ENCODE measurements around the gene TAF5L.
"Not testable (repeated sequence)": the region's sequence is repeated elsewhere in the genome, so short reads cannot be mapped to it uniquely, and the experiment has no call there.

Gene TAF5L

DNA sequence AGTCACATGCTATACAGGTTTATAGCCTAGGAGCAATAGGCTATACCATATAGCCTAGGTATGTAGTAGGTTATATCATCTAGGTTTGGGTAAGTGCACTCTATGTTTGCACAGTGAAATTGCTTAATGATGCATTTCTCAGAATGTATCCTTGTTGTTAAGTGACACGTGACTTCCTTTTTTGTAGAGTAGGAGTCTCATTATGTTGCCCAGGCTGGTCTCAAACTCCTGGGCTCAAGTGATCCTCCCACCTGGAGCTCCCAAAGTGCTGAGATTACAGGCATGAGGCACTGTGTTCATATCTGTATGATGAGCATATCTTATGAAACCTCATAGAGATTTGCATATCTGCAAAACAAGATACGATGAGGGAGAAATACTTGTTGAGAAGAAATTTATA, 53.6 kb downstream of the TAF5L start:
- DNase-seq (ENCODE audit: low read depth in 4 of 4, low spot score in 1 of 4), result no peak

DNA sequence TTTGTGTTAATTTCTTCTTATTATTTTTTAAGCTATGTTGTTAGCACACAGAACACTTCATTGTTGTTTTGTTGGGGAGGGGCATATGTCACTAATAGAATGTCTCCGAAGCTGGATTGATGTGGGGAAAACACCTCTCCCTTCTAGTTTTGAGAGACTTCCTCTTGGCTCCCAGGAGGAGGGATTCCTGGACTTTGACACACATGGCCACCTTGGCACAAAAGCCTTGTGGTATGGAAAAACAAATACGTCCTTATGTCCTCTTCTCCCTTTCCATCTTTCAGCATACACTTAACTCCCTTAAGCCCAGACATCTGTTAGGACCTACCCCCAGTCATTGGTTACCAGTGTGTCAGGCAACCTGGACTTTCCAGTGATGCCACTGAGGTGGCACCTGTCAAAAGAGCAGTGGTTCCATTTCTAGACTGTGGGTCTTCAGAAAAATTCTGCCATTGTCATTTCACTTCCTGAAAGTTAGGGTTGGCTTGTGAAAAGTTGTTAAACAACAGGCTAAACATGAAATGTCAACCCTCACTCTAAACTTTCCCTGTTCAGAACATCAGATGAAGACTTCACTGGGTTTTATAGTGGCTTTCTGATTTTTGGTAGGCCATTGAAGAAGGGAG, 54.9 kb downstream of the TAF5L start:
- no peak for DNase-seq (ENCODE audit: low read depth in 4 of 4, low spot score in 1 of 4)

DNA sequence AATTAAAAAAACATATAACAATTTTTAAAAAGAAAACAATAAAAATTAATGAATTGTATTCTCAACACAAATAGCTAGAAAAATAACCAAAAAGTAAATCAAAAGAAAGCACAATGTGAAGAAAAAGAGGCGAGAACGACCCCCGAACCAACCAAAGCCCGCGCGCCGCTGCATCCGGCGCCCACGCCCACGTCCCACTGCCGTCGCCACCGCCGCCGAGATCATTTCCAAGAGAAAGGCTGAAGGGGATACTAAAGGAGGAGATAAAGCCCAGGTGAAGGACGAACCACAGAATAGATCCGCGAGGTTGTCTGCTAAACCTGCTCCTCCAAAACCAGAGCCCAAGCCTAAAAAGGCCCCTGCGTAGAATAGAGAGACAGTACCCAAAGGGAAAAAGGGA, 55.6 kb downstream of the TAF5L start:
- no peak for DNase-seq (ENCODE audit: low read depth in 4 of 4, low spot score in 1 of 4)

DNA sequence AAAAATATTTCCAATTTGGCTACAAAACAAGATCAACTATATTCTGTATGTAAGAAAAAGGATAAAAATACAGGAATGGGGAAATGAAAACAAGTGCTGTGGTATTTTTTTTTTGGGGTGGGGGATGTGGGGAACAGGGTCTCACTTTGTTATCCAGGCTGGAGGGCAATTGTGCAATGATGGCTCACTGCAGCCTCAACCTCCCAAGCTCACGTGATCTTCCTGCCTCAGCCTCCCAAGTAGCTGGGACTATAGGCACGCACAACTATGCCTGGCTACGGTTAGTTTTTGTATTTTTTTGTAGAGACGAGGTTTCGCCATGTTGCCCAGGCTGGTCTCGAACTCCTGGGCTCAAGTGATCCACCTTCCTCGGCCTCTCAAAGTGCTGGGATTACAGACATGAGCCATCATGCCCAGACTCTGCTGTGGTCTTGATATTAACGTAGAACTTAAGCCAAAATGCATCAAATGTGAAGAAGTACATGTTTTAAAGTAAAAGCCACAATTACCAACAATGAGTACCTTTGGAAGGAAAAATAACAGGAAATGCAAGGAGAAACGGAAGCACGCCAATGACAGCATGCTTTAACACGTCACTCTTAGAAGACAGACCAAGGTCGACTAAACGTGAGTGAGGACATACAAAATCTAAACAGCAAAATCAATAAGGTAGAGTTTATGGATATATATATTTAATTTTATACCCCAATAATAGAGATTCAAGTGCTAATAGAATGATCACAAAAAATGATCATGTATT, 58.6 kb downstream of the TAF5L start:
- DNase-seq (ENCODE audit: low read depth in 4 of 4, low spot score in 1 of 4), result no peak

DNA sequence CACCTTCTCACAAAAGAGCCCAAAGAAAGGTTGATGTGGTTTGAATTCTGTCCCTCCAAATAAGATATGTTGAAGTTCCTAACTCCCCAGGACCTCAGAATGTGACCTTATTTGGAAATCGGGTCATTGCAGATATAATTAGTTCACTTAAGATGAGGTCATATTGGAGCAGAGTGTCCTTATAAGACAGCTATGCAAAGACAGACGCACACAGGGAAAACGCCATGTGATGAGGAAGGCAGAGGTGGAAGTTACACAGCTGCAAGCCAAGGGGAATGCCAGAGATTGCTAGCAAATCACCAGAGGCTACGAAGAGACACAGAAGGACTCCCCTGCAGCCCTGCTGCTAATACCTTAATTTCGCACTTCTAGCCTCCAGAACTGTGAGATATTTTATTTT, 62.2 kb downstream of the TAF5L start:
- no peak for DNase-seq (ENCODE audit: low read depth in 4 of 4, low spot score in 1 of 4)

DNA sequence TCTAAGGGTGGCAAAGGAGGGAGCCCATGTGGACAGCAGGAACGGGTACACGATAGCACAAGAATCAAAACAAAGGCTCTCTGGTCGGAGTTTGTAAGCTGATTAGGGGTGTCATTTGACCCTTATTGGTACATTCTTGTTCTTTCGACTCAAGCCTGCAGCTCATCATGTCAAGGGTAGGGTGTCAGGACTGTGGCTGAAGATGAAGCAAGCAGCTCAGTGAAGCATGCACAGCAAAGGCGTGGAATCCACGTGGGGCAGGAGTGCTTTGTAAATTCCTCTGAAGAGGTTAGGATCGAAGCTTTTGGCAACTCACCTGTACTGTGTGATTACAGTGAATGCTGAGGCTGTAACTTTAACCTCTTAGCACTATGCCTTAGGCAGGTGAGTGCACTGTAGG, 62.7 kb downstream of the TAF5L start:
- DNase-seq (ENCODE audit: low read depth in 4 of 4, low spot score in 1 of 4), result no peak

DNA sequence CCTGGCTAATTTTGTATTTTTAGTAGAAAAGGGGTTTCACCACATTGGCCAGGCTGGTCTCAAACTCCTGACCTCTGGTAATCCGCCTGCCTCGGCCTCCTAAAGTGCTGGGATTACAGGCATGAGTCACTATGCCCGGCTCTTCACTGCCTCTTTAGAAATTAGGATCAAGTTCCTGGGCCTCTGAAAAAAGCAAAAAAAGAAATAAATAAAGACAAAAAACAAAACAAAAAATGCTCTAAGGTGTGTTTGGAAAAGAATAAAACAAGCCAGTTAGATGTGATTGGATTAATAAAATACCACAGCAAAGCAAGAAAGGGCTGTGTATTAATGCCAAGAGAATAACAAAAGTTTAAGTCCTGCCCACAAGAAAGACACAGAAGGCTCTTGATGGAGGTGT, 63.2 kb downstream of the TAF5L start:
- no peak for DNase-seq (ENCODE audit: low read depth in 4 of 4, low spot score in 1 of 4)

DNA sequence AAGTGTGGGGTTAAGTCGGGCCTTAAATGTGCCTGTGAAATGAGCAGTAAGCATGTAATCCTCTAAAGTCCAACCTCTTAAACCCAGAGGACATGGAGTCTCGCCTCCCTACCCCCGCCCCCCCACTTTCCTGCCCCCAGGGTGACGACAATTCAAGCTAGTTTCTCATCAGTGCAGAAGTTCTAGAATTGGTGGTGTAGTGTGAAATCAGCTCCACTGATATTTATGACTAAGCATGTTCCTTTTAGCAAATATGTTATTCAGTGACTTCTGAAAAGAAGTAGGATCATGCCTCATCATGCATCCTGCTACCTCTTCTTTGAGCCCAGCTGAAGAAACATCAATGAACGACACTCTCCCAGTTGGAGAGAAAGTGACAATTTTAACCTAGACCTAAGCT, 64.8 kb downstream of the TAF5L start:
- no peak for DNase-seq (ENCODE audit: low read depth in 4 of 4, low spot score in 1 of 4)

DNA sequence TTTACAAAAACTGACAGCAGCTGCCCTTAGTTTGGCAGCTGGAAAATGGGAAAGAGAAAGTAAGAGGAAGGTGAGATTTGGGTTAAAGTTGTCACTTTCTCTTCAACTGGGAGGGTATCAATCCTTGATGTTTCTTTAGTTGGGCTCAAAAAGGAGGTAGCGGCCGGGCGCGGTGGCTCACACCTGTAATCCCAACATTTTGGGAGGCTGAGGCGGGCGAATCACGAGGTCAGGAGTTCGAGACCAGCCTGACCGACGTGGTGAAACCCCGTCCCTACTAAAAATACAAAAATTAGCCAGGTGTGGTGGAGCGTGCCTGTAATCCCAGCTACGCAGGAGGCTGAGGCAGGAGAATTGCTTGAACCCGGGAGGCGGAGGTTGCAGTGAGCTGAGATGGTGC, 65.8 kb downstream of the TAF5L start:
- DNase-seq (ENCODE audit: low read depth in 4 of 4, low spot score in 1 of 4), result not testable (repeated sequence)

DNA sequence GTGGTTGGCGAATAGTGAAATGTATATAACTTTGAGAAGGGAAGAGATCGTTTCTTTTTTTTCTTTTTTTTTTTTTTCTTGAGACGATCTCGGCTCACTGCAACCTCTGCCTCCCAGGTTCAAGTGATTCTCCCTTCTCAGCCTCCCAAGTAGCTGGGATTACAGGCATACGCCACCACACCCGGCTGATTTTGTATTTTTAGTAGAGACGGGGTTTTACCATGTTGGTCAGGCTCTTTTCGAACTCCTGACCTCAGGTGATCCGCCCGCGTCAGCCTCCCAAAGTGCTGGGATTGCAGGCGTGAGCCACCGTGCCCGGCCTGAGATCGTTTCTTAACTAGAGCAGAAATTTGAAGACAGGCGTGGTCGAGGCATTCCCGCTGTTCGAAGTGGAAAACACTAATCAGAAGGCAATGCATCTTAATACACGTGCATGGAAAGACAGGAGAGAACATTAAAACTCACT, 66.6 kb downstream of the TAF5L start:
- not testable (repeated sequence) for DNase-seq (ENCODE audit: low read depth in 4 of 4, low spot score in 1 of 4)

DNA sequence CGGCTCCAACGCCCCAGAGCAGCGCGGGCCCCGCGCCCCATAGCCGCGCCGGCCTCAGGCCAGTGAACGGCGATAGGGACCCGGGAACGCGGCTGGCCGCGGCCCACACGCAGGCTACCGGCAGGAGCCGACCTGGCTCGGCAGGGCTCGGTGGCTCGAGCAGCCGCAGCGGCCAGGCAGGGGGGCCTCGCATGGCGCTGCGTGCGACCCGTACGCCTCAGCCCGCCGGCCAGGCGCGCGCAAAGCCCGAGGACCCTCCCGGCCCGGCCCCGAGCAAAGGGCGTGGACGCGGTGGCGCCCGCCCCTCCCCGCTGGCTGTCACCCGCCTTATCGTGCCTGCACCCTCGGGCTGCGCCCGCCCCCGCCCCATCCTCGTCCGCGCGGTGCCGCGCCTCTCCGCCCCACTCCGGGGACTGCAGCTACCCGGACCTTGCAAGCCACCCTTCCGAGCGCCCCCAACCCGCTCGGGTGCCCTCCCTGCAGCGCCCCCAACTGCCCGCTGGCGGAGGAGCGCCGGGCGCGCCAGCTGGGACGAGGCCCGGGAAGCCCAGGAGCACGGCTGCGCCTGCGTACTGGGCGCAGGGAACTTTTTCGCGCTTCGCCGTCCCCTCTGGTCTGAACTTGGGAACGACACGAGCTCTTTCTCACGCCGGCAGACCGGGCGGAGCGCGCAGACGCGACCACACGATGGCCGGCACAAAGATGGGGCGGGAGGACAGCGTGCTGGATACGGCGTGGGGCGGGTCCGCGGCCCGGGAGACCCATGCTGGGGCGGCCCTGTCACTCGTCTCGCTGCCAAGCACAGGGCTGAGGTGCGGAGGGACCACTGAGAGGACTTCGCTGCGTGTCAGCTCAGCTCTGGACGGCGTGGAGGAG, 67.2 kb downstream of the TAF5L start, which contains the start of gene ABCB10:
TSS of gene ABCB10 (minus strand) at position 248 of the 876 bp plus-strand sequence. CDS start at position 193, 55 bp downstream.
- peak; percentile 63 to 84 (median 78) for DNase-seq (ENCODE audit: low read depth in 4 of 4, low spot score in 1 of 4)

DNA sequence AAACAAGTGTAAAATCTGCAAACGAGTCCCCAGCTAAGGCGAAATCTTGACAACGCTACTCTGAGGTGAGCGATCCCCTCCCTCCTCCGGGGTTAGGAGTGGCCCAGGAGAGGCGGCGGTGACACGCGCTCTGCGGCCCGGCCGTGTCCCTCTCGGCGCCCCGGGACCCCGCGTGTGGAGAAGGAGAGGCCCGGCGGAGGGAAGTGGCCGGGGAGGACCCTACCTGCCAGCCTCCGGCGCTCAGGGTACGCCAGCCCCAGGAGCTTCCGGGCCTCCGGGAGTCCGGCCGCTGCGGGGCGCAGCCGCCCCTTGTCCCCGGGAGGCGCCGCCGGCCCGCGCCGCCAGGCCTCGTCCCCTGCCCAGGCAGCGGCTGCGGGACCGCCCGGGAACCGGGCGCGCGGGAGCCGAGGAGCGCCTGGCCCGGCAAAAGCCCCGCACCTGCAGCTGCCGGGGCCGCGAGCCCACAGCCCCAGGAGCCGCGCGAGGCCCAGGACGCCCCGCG, 68.0 kb downstream of the TAF5L start:
- DNase-seq (ENCODE audit: low read depth in 4 of 4, low spot score in 1 of 4), result peak in 2 of 4 experiments; percentile 13 to 21

DNA sequence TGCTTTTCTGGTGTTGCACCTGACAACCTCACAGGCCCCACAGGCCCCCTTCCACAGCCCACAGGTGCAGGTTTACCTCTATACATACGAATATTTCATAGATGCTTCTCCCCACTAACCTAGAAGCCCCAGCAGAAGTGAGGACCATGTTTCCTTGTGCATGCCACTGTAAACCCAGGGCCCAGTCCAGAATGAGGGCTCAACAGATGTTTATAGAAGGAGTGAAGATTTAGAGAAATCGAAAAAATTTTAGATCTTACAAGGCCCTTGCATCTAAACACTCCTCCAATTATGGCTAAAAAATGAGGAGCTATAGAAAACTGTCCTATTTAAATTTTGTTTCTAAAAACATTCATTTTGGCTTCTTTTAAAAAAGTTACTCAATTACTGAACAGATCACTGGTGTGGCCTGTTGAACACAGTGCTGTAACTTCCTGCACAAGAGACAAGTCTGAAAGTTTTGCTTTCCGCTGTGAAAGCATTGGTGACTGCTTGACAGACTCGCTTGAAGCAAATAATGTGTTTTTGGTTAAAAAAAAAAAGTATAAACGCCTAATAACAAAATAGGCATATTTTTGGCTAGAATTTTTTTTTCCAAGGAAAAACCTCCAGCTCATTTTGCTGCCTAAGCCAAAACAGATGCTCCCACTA, 68.6 kb downstream of the TAF5L start:
- DNase-seq (ENCODE audit: low read depth in 4 of 4, low spot score in 1 of 4), result no peak

DNA sequence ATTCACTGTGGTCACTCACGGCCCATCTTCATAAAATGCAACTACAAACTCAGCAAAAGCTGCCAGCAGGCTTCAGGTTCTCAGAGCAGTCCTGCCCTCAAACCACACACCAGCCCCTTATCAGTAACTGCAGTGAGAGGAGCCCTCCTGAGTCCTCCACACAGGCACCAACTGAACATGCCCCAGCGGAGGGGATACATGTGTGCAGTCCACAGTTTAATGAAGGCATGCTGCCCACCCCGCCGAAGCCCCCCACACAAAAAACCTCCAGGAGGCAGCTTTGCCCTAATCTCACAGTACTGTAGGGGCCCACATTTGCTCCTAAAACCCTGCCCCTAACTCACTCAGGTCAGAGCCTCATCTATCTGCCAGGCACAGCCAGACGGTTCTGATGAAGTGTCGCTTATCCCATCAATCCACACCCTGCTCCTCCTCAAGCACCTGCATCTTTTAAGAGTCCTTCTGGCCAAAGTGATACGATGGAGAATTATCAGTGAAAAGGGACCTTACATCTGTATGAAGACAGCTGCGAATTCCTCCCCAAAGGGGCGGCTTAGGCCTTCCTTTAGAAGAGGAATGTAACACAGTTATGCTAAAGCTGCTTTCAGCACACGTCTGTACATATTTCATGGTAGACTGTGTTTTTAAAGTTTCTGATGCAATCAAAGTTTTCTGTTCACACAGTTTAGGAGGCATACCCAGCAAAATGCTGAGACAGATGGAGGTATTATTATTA, 70.9 kb downstream of the TAF5L start:
- no peak for DNase-seq (ENCODE audit: low read depth in 4 of 4, low spot score in 1 of 4)

DNA sequence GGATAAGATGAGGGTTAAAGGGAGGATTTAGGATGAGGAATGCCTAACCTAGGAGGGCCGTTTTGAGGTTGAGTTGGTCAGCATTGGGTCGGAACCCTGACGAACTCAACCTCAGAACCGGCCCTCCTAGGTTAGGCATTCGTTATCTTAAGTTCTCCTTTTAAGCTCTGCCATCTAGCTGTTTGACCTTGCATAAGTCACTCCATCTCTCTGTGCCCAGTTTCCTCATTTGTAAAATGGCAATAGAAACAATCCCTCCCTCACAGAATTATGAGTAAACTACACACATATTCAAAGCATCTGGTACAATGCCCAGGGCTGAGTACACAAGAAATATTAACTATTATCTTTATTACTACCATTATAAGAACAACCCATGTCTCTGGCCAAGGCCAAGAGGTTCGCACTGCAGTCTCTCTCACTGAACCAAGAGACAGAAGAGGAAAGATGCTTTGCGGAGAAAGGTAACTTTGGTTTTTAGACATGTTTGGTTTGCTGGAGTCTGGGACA, 72.2 kb downstream of the TAF5L start:
- no peak for DNase-seq (ENCODE audit: low read depth in 4 of 4, low spot score in 1 of 4)

DNA sequence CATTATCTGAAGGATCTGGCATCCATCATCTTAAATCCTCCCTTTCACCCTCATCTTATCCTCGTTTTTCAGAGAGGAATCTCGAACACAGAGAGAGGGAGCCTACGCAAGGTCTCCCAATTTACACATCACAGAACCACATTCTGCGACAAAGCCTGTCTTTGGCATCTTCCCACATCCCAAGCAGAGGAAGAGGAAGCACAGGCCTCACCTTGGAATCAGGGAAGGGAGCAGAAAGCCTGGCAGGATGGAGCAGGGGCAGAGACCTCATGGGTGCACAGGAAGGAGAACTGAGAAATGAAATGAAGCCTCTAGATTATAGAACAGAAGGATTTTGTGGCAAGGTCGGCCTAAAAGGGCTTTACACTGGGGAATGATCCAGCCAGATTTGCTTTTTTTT, 73.2 kb downstream of the TAF5L start:
- no peak for DNase-seq (ENCODE audit: low read depth in 4 of 4, low spot score in 1 of 4)

DNA sequence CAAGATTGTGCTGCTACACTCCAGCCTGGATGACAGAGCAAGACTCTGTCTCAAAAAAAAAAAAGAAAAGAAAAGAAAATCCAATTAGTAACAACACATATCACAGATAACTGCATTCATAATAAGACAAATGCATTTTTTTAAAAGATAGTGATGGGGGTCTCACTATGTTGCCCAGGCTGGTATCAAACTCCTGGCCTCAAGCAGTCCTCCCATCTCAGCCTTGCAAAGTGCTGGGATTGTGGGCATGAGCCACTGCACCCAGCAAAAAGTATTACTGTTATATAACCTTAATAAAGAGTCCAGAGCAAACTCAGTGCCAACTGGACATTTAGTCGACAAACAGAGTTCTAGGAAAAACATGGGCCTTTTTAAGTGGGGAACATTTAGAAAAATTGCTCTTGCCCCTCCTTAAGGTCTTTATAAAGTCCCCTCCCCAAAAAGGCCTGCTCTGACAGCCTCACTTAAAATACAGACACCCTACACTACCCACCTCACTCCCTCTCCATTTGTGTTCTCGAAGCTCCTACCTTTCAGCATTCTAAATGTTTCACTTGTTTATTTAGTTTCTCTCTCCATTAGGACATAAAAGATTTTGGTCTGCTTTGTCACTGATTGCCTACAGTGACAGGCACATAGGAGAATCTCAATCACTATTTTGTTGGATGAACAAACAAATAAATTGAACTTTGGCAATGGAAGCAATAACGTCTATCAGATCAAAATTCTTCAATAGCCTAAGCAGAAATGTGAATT, 74.9 kb downstream of the TAF5L start:
- no peak for DNase-seq (ENCODE audit: low read depth in 4 of 4, low spot score in 1 of 4)

DNA sequence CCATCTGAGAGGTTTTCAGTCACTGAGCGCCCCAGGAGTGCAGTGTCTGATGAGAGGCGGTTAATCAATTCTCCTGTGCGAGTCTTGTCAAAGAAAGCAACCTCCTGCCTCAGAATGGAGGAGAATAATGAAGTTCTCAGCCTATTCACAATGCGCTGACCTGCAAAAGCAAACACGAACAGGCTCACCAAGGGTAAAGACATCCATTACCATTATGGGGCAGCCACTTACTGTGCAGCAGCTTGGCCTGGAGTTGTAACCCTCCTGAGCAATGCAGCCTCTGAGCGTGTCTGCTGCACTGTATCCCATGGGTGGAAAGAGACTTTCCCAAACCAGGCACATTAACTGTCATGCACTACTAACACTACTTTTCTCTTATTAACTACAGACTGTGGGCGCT, 78.4 kb downstream of the TAF5L start:
- DNase-seq (ENCODE audit: low read depth in 4 of 4, low spot score in 1 of 4), result no peak

DNA sequence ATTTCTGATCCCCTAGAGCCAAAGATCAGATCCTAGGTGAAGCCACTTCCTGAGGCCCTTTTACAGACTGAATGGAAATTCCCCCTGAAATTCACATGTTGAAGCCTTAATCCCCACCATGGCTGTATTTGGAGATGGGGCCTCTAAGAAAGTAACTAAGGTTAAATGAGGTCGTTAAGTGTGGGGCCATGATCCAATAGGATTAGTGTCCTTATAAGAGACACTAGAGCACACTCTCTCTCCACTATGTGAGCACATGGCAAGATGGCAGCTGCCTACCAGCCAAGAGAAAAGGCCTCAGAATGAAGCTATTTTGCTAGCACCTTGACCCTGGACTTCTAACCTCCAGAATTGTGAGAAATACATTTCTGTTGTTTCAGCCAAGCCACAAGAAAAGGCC, 81.3 kb downstream of the TAF5L start:
- no peak for DNase-seq (ENCODE audit: low read depth in 4 of 4, low spot score in 1 of 4)
